Stomach (tissue), 4 donors: Measurements from ENCODE around the gene DCHS2.

Experiments used
- CTCF ChIP-seq, 7 experiments: fragments of 450-650 bp in 4 of 7; fragments of 200-600 bp in 3 of 7; sonication (generic) in 3 of 7; IDR thresholded peaks; one replicate each; pipeline ENCODE4 v1.5.1; 2016 to 2019; ENCODE audit warnings: antibody characterized with exemption in 7 of 7, control low read depth in 2 of 7, mild to moderate bottlenecking in 1 of 7
- POLR2AphosphoS5 ChIP-seq, 3 donors: sonication (generic); formaldehyde crosslinking; IDR thresholded peaks; one replicate each; pipeline ENCODE4 v1.6.1; 2016; ENCODE audit warnings: antibody characterized with exemption in 3 of 3

- no peak for TF ChIP-seq CTCF (IDR thresholded peaks at IDR 0.05)
- TF ChIP-seq POLR2AphosphoS5 (IDR thresholded peaks at IDR 0.05) = no peak
Observed at GRCh38 chr4:154183264-154183663, 308.3 kb downstream of the DCHS2 start.
